RWPE2 (cell line): ENCODE data around the gene NDE1.
"Not testable (repeated sequence)": the region's sequence is repeated elsewhere in the genome, so short reads cannot be mapped to it uniquely, and the experiment has no call there.

Experiments used
- ATAC-seq: fragments of 200-7000 bp; cut with Tn5 transposase; 3 replicates; pipeline ENCODE4 v1.9.1; 2021; ENCODE audit warnings: low read depth
- DNase-seq: peaks from one replicate; pipeline ENCODE4 v3.0.0-alpha.2; 2020; ENCODE audit warnings: low spot score
- H3K27ac ChIP-seq: fragments of 450-650 bp; 2 replicates; pipeline ENCODE4 v1.5.1; 2017; ENCODE audit warnings: mild to moderate bottlenecking; ENCODE audit not compliant: poor library complexity, severe bottlenecking
- H3K27me3 ChIP-seq: fragments of 250-450 bp; sonication (Bioruptor Pico); 2 replicates; pipeline ENCODE4 v1.5.1; 2021; ENCODE audit warnings: mild to moderate bottlenecking, moderate library complexity; ENCODE audit not compliant: insufficient read depth, poor library complexity, severe bottlenecking
- H3K36me3 ChIP-seq: fragments of 250-450 bp; sonication (Bioruptor Pico); 2 replicates; pipeline ENCODE4 v1.5.1; 2020; ENCODE audit warnings: low read depth, mild to moderate bottlenecking, moderate library complexity
- H3K4me1 ChIP-seq: fragments of 250-450 bp; sonication (Bioruptor Pico); 2 replicates; pipeline ENCODE4 v1.5.1; 2021; ENCODE audit warnings: mild to moderate bottlenecking, moderate library complexity; ENCODE audit not compliant: insufficient read depth, poor library complexity, severe bottlenecking
- H3K4me3 ChIP-seq: fragments of 250-450 bp; sonication (Bioruptor Pico); 2 replicates; pipeline ENCODE4 v1.5.1; 2021; ENCODE audit warnings: mild to moderate bottlenecking, moderate library complexity; ENCODE audit not compliant: severe bottlenecking
- H3K9me3 ChIP-seq: fragments of 250-450 bp; sonication (Bioruptor Pico); 2 replicates; pipeline ENCODE4 v1.5.1; 2021; ENCODE audit warnings: mild to moderate bottlenecking, moderate library complexity; ENCODE audit not compliant: severe bottlenecking
- TF ChIP-seq, protein P1 (sequence below): fragments of 450-650 bp; IDR thresholded peaks from one replicate; pipeline ENCODE4 v1.5.1; 2017; ENCODE audit warnings: mild to moderate bottlenecking, moderate library complexity; ENCODE audit not compliant: poor library complexity, severe bottlenecking

The NDE1 gene

DNA sequence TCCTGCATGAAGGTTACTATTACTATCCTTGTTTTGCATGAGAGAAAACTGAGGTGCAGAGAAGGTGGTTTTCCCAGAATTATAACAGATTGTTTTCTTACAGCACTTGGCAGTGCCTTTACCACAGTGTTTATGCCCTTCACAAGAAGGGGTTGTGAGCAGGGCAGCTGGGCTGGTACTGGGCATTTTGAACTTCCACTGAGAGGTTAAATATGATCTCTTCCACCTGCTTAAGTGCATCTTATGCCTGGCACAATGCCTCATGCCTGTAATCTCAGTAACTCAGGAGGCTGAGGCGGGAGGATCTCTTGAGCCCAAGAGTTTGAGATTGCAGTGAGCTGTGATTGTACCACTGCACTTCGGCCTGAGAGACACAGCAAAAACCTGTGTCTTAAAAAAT is 36.2 kb downstream of the NDE1 start:
- Histone ChIP-seq H3K27me3 (no peaks in the 10 kb centered on the region), H3K27ac (no peak overlapping the region), H3K9me3 (no peaks in the 10 kb centered on the region)

DNA sequence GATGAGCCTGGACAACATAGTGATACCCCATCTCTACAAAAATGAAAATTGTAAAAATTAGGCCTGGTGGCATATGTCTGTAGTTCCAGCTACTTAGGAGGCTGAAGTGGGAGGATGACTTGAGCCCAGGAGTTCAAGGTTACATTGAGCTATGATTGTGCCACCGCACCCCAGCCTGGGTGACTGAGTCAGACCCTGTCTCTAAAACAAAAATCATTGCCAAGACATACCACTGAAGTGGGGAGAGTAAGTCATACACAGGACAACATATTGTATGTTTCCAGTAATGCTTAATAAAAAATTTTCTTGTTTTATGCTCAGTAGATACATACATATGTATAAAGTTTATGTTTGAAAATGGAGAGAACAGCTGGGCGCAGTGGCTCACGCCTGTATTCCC is 39.2 kb downstream of the NDE1 start:
- H3K27ac ChIP-seq = no peak overlapping the region
- no peak for ATAC-seq
- no peaks in the 10 kb centered on the region for H3K4me1 ChIP-seq
- peaks cover 94% of the 10 kb centered on the region for H3K36me3 ChIP-seq
- TF ChIP-seq, protein P1, sequence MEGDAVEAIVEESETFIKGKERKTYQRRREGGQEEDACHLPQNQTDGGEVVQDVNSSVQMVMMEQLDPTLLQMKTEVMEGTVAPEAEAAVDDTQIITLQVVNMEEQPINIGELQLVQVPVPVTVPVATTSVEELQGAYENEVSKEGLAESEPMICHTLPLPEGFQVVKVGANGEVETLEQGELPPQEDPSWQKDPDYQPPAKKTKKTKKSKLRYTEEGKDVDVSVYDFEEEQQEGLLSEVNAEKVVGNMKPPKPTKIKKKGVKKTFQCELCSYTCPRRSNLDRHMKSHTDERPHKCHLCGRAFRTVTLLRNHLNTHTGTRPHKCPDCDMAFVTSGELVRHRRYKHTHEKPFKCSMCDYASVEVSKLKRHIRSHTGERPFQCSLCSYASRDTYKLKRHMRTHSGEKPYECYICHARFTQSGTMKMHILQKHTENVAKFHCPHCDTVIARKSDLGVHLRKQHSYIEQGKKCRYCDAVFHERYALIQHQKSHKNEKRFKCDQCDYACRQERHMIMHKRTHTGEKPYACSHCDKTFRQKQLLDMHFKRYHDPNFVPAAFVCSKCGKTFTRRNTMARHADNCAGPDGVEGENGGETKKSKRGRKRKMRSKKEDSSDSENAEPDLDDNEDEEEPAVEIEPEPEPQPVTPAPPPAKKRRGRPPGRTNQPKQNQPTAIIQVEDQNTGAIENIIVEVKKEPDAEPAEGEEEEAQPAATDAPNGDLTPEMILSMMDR = no peak
- H3K27me3 ChIP-seq = no peaks in the 10 kb centered on the region
- no peaks in the 10 kb centered on the region for H3K9me3 ChIP-seq
- no peak overlapping the region for H3K4me3 ChIP-seq
- no peak for DNase-seq

More for the DNA sequence above, 36.2 kb downstream of the NDE1 start:
- H3K4me3 ChIP-seq = no peak overlapping the region
- peaks cover 95% of the 10 kb centered on the region for H3K36me3 ChIP-seq
- no peak for DNase-seq
- TF ChIP-seq, protein P1 = no peak
- H3K4me1 ChIP-seq = peaks cover 9% of the 10 kb centered on the region
- ATAC-seq = no peak

DNA sequence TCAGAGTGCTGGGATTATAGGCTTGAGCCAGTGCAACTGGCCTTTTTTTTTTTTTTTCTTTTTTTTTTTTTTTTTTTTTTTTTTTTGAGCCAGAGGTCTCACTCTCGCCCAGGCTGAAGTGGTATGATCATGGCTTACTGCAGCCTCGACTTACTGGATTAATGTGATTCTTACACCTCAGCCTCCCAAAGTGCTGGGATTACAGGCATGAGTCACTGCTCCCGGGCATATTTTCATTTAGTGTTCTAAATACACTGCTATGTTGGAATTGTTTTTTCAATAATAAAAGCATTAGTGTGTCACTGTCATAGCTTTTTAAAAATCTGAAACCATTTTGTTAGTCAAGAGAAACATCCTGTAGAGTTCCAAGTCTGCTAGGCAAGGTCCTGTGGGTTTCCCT is 40.3 kb downstream of the NDE1 start:
- no peaks in the 10 kb centered on the region for H3K27me3 ChIP-seq
- no peak for ATAC-seq
- TF ChIP-seq, protein P1 = no peak

DNA sequence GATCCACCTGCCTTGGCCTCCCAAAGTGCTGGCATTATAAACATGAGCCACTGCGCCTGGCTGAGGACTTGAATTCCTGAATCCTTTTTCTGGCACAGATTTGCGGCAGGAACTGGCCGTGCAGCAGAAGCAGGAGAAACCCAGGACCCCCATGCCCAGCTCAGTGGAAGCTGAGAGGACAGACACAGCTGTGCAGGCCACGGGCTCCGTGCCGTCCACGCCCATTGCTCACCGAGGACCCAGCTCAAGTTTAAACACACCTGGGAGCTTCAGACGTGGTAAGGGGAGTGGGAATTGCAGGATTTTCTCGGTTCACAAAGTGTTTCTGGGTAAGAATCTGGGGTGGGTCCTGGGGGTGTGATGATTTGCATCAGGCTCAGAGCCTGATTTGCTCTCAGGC is 41.0 kb downstream of the NDE1 start:
- TF ChIP-seq, protein P1 = no peak
- no peak overlapping the region for H3K27ac ChIP-seq
- H3K27me3 ChIP-seq = no peaks in the 10 kb centered on the region
- no peak for ATAC-seq
- H3K4me3 ChIP-seq = no peak overlapping the region
- no peaks in the 10 kb centered on the region for H3K4me1 ChIP-seq
- DNase-seq = no peak
- H3K36me3 ChIP-seq = peaks cover 95% of the 10 kb centered on the region
- no peaks in the 10 kb centered on the region for H3K9me3 ChIP-seq

More for the DNA sequence above, 40.3 kb downstream of the NDE1 start:
- H3K27ac ChIP-seq = no peak overlapping the region
- H3K9me3 ChIP-seq = no peaks in the 10 kb centered on the region
- H3K36me3 ChIP-seq = peaks cover 95% of the 10 kb centered on the region
- H3K4me3 ChIP-seq = no peak overlapping the region
- DNase-seq = no peak
- H3K4me1 ChIP-seq = no peaks in the 10 kb centered on the region

DNA sequence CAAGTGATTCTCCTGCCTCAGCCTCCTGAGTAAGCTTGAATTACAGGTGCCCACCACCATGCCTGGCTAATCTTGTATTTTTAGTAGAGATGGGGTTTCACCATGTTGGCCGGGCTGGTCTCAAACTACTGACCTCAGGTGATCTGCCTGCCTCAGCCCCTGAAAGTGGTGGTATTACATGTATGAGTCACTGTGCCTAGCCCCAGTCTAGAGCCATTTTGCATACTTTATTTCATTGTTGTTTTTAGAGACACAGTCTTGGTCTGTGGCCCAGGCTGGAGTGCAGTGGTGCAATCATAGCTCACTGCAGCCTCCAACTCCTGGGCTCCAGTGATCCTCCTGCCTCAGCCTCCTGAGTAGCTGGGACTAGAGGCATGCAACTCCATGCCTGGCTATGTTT is 42.5 kb downstream of the NDE1 start:
- not testable (repeated sequence) for DNase-seq, H3K4me3 ChIP-seq, H3K27ac ChIP-seq, H3K27me3 ChIP-seq, H3K9me3 ChIP-seq, ATAC-seq, H3K4me1 ChIP-seq
- peaks cover 96% of the 10 kb centered on the region for H3K36me3 ChIP-seq

DNA sequence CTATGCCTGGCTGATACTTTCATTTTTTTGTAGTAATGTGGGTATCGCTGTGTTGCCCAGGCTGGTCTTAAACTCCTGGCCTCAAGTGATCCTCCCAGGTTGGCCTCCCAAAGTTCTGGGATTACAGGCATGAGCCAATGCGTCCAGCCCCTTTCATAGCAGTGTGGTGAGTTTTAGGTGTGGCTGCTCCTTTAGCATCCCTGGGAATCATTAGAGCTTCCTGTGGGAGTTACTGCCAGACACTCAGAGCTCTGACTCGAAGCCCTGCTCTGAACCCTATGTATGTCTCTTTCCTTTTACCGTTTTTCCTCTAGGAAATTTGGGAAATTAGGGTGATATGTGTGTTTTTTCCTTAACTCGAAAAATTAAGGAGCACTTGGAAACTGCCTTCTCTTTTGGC is 44.5 kb downstream of the NDE1 start:
- no peak for DNase-seq
- ATAC-seq = no peak
- Histone ChIP-seq H3K4me3 (no peak overlapping the region), H3K4me1 (no peaks in the 10 kb centered on the region), H3K27me3 (no peaks in the 10 kb centered on the region), H3K9me3 (no peaks in the 10 kb centered on the region), H3K27ac (no peak overlapping the region), H3K36me3 (peaks cover 97% of the 10 kb centered on the region)
- TF ChIP-seq, protein P1 = no peak
